ENCODE data around the gene MAPK13.

DNA sequence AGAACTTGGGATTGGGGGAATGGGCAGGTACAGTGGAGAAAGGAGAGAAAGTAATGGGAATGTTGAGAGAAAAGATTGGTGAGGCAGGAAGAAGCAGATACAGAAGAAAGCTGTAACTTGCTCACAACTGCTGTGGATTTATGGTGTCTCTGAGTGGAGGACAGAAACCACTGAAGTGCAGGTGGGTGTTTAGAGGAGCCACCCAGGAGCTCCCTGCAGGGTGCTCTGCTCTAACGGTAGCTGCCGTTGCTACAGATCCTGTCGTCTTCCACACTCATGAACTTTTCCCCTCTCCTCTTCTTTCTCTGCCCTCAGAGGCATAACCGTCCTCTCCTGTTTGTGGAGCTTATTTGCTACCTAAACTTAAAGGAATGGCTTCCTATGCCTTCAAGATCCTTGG is 27.5 kb upstream of the MAPK13 start:
- TF ChIP-seq POLR2A (IDR thresholded peaks at IDR 0.05; ENCODE audit: low read length) (no peak), GATA1 (IDR thresholded peaks at IDR 0.05; ENCODE audit: low read depth, low read length) (no peak)
